ENCODE results near the gene COL11A2.
"Not testable (repeated sequence)": the region's sequence is repeated elsewhere in the genome, so short reads cannot be mapped to it uniquely, and the experiment has no call there.

Gene COL11A2

DNA sequence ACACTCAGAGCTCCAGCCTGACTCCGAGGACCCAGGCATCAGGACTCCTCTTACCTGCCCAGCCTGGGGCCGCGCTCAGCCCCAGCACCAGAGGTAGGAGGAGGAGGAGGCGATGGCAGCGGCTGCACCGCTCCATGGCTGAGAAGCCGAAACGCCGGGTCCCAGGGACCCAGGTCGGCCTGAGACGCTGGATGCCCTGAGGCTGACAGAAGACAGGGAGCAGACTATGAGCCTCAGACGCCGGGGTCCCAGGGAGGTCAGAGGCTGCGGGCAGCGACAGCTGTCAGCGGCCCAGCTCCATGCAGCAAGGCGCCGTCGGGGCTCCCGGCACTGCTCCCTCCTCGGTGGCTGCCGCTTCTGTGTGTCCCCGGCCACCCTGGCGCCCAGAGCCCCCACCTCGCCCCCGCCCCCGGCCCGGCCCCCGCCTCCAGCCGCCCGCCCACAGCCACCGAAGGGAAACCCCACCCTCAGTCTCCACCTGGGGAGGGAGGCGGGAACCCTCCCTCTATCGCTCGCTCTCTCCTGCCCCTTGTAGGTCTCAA is at the start of gene COL11A2:
TSS of gene COL11A2 (minus strand) at position 363 of the 542 bp plus-strand sequence. CDS start at position 136, 227 bp downstream.
- DNase-seq = no peak

DNA sequence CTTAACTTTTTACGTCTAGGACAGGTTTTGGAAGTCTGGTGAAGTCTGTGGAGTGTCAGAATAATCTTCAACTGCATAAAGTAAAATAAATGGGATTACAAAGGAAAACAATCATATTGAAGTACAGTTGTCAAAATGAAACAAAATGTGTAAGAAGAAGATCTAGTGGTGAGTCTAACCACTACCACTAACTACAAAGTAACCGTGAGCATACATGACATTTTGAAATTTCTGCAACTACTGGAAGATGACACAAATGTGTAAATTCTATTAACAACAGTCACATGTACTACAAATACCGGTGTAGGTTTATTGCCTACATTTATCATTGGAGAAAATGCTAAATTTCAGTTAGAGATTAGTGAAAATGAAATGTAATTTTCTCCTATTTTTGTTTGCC is 49.7 kb upstream of the COL11A2 start:
- peak in 1 of 2 donors; percentile 29 for DNase-seq

DNA sequence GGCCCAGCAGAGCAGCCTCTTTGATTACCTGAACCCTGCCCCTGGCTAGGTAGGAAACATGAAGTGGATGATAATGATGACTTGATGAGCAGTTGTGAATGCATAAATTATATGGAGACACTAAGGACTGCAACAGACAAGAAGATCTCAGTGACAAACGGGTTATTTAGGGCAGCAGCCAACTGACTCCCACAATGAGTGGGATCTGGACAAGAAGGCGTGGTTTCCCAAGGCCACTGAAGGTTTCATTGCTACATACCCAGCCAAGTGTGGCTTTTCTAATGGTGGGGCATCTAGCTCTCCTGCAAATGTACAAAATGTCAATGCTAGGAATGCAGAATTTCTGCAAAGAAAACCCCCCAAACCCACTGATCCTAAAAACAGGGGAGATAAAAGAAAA is 45.5 kb upstream of the COL11A2 start:
- no peak for DNase-seq

DNA sequence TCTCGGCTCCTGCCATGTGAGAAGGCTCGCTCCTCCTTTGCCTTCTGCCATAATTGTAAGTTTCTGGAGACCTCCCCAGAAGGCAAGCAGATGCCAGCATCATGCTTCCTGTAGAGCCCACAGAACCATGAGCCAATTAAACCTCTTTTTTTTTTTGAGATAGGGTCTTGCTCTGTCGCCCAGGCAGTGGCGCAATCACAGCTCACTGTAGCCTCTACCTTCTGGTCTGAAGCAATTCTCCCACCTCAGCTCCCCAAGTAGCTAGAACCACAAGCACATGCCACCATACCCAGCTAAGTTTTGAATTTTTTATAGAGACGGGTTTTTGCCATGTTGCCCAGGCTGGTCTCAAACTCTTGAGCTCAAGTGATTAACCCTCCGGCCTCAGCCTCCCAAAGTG is 44.6 kb upstream of the COL11A2 start:
- no peak for DNase-seq

DNA sequence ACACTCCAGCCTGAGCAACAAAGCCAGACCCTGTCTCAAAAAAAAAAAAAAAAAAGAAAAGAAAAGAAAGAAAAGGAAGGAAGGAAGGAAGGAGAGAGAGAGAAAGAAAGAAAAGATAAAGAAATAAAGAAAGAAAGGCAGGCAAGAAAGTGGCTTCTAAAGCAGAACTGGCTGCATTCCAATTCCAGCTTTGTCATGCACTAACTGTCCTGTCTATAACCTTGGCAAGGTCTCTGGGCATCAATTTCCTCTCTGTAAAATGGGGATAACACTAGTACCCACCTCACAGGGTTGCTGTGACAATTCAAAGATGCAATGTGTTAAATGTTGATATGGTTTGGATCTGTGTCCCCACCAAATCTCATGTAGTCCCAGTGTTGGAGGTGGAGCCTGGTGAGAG is 44.1 kb upstream of the COL11A2 start:
- no peak for DNase-seq

DNA sequence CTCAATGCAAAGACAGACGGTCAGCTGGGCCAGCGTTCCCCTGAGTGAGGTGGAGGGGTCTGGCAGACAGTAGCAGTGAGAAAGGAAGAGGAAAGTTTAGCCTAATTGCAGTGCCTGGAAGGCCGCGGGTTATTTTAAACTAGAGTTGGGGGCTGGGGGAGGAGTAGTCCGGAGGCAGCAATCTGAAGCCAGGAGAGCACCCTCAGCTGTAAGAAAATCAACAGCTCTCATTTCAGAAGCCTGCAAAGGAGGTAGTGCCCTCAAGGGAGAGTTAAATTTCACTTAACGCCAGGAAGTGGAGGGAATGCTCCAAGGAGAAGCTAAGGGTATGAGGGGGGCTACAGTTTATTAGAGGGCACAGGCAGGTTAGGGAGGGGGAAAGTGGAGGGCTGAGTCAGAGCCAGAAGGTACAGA is 43.0 kb upstream of the COL11A2 start:
- DNase-seq = no peak

DNA sequence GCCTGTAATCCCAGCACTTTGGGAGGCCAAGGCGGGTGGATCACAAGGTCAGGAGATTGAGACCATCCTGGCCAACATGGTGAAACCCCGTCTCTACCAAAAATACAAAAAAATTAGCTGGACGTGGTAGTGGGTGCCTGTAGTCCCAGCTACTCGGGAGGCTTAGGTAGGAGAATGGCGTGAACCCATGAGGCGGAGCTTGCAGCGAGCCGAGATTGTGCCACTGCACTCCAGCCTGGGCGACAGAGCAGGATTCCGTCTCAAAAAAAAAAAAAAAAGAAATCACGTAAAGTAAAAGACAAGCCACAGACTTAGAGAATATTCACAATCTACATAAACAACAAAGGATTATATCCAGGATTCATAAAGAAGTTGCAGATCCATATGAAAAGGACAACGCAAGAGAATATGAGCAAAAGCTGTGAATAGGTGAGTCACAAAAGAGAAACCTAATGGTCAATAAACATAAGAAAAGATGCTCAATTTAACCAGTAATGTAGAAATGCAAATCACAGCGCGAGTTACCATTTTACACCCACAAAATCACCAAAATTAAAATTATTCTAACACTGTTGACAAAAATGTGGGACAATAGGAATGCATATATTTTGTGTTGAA is 34.3 kb upstream of the COL11A2 start:
- not testable (repeated sequence) for DNase-seq

DNA sequence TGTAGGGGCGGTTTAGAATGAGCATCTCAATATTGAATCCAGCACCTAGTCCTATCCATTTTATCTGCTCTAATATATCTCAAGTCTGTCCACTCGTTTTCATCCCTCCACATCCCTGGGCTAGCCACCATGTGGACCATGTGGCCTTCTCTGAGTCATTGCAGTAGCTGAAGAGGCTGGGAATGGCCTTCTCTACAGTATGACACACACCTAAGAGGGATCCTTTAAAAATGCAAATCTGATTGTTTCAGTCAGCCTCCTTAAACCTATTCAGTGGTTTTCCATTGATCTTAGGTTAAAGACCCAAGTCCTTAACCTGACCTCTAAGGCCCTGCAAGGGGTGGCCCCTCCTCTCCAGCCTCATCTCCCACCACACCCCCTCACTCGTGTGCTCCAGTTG is 25.4 kb upstream of the COL11A2 start:
- no peak for DNase-seq

DNA sequence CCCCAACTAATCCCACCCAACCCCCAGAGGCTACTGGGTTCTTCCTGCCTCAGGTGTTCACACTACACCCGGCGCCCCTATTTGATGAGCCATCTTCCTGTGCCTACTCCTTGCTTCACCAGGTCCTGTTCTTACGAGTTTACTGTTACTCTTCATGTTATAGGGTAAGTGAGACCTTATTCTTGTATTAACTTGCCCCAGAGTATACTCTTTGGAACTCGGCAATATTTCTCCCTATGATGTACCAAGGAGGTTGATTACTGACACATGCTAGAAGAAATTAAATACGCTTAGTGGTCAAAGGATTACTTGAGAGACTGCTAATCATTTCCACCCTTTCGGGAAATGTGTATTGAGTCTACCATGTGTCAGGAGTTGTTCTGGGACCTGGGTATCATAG is 25.0 kb upstream of the COL11A2 start:
- DNase-seq = no peak

DNA sequence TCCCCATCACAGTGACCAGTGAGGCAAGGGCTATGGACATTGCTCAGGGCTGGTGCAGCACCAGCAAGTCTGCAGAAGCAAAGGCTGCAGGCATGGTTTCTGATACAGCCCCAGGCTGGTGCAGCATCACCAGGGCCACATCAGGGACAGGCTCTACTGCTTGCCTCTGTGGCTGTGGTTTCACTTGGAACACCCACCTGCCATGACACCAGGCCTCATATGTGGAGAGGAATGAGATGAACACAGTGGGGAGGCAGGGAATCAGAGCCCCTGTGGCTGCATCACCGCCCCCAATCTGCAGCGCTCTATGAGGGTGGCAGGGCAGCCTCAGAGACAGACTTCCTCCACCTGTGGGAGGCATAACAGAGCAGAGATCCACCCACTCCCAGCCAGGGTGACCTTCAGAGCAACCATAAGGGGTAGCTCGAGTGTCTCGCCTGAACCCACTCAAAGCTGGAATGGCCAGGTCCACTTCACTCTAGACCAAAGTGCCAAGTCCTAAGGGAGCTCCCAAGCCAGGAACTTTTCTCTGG is 23.9 kb upstream of the COL11A2 start:
- DNase-seq = no peak

DNA sequence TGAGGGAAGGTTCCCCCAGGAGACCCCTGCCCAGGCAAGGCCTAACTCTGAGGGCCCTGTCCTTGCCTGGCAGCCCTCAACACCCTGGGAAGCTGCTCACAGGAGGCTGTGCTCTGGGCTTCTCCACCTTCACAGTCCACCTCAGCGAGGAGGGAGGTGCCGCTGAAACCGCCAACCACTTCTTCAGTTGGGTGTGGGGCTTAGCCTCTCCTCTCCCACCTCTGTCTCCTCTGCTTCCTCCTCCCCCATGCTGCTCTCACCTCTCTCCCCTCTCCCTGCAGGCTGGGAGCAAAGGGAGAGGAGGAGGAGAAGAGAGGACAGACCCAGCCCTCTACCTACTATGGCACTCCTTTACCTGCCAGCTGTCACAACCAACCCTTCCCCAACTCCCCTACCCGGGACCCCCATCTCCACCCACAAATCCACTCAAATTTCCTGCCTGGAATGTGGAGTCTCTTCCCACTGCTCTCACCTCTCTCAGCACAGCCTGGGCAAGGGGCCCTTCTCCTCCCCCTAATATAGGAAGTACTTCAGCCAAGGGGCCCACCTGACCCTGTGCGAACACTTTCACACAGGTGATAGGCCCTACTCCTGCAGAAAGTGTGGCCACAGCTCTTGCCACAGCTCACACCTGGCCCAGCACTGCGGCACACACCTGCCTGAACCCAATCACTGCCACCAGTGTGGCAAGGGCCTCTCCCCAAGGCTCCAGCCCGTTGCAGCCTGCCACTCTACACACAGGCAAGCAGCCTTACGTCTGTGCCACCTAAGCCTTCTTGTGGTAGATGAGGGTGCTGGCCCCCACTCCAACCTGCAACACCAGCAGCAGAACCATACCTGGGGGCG is 23.2 kb upstream of the COL11A2 start:
- no peak for DNase-seq

DNA sequence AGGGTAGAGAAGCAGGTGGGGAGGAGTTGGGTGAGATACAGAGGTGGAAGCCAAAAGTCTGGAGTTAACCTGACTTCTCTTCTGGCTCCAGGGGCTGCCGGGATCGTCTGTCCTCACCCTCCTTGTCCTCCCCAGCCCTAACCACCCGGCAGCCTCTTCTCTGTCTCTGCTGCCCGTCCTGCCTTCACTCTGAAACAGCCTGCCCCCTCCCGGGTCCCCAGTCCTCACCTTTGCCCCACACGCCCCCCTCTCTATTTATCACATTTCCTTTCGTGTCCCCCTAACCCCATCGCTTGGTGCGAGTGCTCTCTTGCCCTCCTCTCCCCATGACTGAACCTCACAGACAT is 21.7 kb upstream of the COL11A2 start:
- no peak for DNase-seq

DNA sequence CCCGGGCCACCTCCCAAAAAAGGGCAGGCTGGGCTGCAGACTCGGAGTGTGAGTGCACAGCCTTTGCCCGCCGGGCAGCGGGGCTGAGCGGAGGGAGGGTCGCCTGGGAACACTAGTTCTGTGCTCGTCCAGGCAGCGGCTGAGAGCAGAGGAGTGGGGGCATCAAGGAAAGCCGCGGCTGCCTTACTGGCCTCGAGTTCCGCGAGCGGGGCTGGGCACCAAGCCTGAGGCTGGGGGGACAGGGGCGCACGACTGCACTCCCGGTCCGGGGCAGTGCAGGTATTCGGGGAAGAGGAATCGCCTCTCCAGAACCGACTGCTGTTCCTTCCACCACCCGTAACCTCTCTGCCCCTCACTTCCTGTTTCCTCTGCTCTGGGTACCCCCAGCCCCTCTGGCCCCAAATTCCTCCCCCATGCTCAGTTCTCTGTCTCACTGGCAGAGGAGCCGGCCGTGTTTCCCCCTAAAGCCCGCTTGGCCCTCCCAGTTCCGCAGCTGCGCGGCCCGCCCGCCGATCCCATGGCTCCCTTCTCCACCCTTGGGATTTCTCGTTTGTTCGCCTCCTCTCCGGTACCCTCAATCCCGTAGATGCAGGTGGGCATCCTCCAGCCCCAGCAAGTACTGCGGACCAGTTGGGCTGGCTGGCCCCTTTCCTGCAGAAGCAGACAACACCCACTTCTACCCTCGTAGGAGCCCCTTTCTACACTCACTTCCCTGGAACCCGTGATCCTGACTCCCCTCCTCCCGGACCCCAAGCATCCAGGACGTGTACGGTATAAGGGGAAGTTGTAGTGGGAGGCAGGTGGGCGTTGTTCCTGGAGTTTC is 21.1 kb upstream of the COL11A2 start:
- peak; percentile 19 to 27 for DNase-seq

DNA sequence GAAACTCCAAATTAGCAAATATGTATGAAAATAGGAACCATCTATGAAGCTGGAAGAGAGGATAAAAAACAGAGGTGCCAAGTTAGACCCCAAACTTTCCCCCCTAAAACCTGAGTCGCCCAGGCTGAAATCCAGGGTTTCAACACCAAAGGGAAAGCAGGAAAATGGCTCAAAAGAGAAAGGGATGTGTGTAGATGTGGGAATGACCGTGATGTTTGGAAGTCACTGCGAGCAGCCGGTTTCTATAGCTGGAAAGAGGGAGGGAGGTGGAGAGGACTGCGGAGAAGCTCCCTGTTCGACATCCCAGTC is 20.5 kb upstream of the COL11A2 start:
- DNase-seq = no peak

DNA sequence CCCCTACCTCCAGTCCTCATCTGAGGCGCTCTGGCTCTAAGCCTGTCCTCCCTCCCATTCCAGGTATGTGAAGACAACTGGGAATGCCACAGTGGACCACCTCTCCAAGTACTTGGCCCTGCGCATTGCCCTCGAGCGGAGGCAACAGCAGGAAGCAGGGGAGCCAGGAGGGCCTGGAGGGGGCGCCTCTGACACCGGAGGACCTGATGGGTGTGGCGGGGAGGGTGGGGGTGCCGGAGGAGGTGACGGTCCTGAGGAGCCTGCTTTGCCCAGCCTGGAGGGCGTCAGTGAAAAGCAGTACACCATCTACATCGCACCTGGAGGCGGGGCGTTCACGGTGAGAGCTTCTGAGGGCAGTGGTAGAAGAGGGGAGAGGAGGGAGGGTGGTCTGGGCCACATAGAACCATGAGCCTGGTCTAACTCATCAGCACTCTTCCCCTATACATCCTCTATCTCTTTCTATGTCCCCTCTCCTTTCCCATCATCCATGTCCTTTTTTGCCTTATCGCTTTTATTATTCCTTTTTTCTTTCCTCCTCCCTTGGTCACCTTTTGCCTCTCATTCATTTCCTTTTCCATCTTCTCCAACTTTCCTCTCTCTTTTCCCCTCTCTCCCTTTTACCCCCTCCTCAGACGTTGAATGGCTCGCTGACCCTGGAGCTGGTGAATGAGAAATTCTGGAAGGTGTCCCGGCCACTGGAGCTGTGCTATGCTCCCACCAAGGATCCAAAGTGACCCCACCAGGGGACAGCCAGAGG is 19.6 kb upstream of the COL11A2 start:
- DNase-seq = no peak

DNA sequence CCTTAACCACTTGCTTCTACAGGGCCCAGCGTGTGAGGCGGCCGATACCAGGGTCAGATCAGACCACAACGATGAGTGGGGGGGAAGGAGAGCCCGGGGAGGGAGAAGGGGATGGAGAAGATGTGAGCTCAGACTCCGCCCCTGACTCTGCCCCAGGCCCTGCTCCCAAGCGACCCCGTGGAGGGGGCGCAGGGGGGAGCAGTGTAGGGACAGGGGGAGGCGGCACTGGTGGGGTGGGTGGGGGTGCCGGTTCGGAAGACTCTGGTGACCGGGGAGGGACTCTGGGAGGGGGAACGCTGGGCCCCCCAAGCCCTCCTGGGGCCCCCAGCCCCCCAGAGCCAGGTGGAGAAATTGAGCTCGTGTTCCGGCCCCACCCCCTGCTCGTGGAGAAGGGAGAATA is 18.9 kb upstream of the COL11A2 start:
- DNase-seq = no peak

DNA sequence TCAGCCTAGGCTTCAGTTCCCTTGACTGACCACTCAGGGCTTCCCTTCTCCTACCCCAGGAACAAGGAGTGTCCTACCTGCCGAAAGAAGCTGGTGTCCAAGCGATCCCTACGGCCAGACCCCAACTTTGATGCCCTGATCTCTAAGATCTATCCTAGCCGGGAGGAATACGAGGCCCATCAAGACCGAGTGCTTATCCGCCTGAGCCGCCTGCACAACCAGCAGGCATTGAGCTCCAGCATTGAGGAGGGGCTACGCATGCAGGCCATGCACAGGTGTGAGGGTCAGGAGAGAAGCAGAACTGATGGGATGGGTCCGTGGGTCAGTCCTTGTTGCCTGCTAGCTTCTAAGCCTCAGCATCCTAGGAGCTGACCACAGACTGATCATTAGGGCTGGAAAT is 17.6 kb upstream of the COL11A2 start:
- no peak for DNase-seq

DNA sequence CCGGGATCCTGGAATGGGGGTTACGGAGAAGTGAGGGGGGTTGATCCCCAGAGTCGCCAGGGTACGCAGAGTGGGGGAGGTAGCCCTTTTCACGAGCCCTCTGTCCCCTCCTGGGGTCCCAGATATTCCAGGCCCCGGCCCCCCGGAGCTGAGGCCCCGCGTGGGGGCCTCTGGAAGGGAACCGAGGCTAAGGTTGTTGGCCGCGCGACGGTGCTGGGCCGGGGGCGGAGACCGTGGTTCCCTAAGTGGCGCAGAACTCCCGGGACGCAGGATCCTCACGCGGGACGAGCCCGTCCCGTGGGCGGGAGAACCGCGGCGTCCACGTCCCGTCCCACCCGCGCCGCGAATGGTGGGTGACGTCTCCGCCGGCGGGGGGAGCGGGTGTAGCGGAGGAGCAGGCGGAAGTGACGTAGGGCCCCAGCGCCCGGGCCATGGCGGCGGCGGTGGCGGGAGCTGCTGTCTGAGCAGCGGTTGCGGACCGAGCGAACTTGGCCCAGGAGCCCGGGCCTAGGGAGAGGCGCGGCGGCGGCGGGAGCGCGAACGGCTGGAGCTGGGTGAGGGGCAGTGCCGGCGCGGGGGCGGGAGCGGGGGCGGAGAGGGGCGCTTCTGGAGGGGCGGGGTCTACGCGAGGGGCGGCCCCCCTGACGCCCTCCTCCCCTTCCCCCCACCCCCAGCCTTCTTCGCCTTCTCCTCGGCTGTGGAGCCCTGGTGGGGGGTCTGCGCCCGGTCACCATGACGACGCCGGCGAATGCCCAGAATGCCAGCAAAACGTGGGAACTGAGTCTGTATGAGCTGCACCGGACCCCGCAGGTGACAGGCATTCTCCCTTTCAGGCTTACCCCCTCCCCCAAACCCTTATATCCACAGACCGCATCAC is 16.1 kb upstream of the COL11A2 start, which contains the start of gene RING1:
TSS of gene RING1 (plus strand) at position 410 of the 877 bp plus-strand sequence. CDS start at position 733, 323 bp downstream.
- DNase-seq = peak; percentile 82 to 86

DNA sequence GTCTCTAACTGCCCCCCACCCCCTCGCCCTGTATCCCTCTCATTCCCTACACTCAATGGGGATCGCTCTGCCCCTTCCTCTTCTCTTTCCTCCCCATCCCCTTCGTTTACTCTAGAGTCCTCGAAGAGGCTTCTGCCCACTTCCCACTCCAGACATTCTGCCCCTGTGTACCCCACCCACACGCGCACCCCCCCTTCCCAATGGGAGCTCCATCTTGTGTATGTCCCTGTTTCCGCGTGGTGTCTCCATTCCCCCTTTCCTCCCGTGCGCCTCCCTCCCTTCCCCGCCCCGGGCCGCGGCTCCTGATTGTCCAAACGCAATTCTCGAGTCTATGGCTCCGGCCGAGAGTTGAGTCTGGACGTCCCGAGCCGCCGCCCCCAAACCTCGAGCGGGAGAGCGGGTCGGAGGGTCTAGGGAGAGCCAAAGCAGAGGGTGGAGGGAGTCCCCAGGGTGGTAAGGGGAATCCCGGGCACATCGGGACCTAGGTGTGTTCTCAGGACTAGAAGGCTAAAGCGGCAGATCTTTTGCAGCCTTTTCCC is 15.4 kb upstream of the COL11A2 start:
- peak in 1 of 2 donors; percentile 16 for DNase-seq

DNA sequence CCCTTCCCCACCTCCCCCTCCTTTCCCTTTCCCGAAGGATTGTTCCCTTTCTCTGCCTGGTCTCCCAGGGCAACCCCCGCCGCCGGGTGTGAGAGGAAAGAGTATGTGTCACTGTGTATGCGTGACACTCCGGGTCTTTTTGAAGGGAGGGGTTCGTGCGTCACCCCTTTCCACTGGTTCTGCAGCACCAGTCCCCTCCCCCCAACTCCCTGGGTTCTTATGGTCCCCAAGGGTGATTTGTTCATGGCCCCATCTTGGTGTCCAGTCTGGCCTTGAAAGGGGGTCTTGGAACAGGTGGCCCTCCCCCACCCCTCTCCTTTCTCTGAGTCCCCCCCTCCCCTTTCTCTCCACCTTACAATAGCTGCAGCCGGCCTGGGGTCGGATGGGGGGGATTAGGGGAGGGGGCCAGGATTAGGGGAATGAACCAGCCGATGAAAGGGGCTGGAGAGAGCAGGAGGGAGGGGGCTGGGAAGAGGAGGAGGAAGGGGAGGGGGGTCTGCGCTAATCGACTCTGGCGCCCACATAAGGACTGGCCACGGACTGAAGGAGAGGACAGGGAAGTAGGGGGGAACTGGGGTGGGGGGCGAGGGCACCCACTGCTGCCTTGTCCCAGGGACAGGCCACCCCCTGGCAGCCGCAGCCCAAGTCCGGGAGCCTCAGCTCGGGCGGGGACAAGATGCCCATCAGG is 14.7 kb upstream of the COL11A2 start:
- no peak for DNase-seq
